Activated gamma-delta T cell treated with Interleukin-2 at 50 U/mL for 16 hours (primary cell): ENCODE results near the gene PLXNB2.

ENCODE experiments used
- DNase-seq: peaks from one replicate; pipeline ENCODE4 v3.0.0-alpha.2; 2020

PLXNB2 gene

GRCh38 chr22:50250249-50250554 lies 57.2 kb downstream of the PLXNB2 start:
- no peak for DNase-seq

GRCh38 chr22:50249341-50250248 lies 57.9 kb downstream of the PLXNB2 start:
- DNase-seq = no peak

- DNase-seq = no peak
Measured at GRCh38 chr22:50248196-50249081, 59.0 kb downstream of the PLXNB2 start.

GRCh38 chr22:50247748-50248147 lies 59.7 kb downstream of the PLXNB2 start:
- DNase-seq = no peak

- DNase-seq = no peak
Measured at GRCh38 chr22:50246242-50247175, 60.9 kb downstream of the PLXNB2 start.

- DNase-seq = no peak
Measured at GRCh38 chr22:50245214-50246072, 62.0 kb downstream of the PLXNB2 start.

- peak; percentile 88 for DNase-seq
Measured at GRCh38 chr22:50244420-50245213, 62.8 kb downstream of the PLXNB2 start, which contains the start of gene TUBGCP6. Gene TUBGCP6, minus strand, starts transcription at chr22:50245023. Its CDS starts 564 bp downstream, at chr22:50244459.

- no peak for DNase-seq
Measured at GRCh38 chr22:50243685-50244419, 63.6 kb downstream of the PLXNB2 start.

- no peak for DNase-seq
Measured at GRCh38 chr22:50242406-50242949, 65.0 kb downstream of the PLXNB2 start.

- DNase-seq = no peak
Measured at GRCh38 chr22:50238755-50239154, 68.7 kb downstream of the PLXNB2 start.

- no peak for DNase-seq
Measured at GRCh38 chr22:50236731-50237409, 70.6 kb downstream of the PLXNB2 start.

- DNase-seq = no peak
Measured at GRCh38 chr22:50233223-50233622, 74.2 kb downstream of the PLXNB2 start.

- no peak for DNase-seq
Measured at GRCh38 chr22:50232481-50233151, 74.8 kb downstream of the PLXNB2 start.

- DNase-seq = no peak
Measured at GRCh38 chr22:50229370-50229769, 78.1 kb downstream of the PLXNB2 start.

GRCh38 chr22:50228366-50228765 lies 79.1 kb downstream of the PLXNB2 start:
- no peak for DNase-seq

- DNase-seq = no peak
Measured at GRCh38 chr22:50227579-50228215, 79.7 kb downstream of the PLXNB2 start.

- no peak for DNase-seq
Measured at GRCh38 chr22:50226875-50227165, 80.6 kb downstream of the PLXNB2 start.
